ENCODE measurements around the gene SHISAL1.
"Not testable (repeated sequence)": the region's sequence is repeated elsewhere in the genome, so short reads cannot be mapped to it uniquely, and the experiment has no call there.

Gene SHISAL1

DNA sequence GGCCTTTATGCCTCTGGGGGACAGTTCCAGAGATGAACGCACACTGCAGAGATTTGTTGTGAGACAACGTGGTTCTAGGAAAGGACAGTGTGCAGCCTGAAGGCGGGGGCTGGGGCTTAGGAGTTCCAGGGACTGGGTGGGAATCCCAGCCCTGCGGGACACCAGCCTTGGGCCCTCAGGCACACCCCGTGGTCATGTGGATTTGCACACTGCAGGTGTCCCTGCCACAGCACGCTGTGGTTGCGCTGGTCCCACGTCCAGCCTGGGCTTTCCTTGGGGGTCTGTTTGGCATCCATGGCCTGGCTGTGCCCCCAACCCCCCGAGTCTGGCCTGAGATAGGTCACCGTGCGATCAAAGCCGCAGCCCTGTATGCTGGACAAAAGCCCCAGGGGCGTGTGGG lies 7.3 kb downstream of the SHISAL1 start:
- Histone ChIP-seq H3K4me1 (ENCODE audit: control insufficient read depth in 1 of 2, insufficient read depth in 2 of 2, low read length in 2 of 2) (peaks cover 0 to 4% of the 10 kb centered on the region in 2 donors), H3K27ac (ENCODE audit: low read depth, low read length) (no peak overlapping the region), H3K27me3 (ENCODE audit: control insufficient read depth in 1 of 2, insufficient read depth in 2 of 2, low read length in 2 of 2) (no peaks in the 10 kb centered on the region)

DNA sequence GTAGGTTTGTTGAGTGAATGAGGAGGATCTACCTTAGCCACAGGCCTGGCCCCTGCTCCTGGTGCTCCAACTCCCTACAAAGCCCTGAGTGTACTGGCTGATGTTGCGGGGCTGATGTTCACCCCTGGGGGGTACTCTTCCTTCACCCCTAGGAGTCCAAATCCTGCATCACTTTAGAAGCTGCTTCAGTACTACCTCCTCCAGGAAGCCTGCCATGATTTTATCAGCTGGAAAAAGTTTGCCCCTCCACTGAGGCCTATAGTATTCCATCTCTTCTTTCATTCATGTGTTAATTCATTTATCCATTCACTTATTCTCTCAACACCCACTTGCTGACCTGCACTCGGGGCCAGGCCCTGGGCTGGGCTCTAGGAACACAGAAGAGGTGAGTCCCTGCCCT lies 7.8 kb downstream of the SHISAL1 start:
- Histone ChIP-seq H3K27ac (ENCODE audit: low read depth, low read length) (no peak overlapping the region), H3K27me3 (ENCODE audit: control insufficient read depth in 1 of 2, insufficient read depth in 2 of 2, low read length in 2 of 2) (no peaks in the 10 kb centered on the region), H3K4me1 (ENCODE audit: control insufficient read depth in 1 of 2, insufficient read depth in 2 of 2, low read length in 2 of 2) (peaks cover 0 to 2% of the 10 kb centered on the region in 2 donors)

More for the DNA sequence above, 7.3 kb downstream of the SHISAL1 start:
- Histone ChIP-seq H3K9me3 (ENCODE audit: control insufficient read depth in 1 of 2, low read length in 2 of 2) (no peaks in the 10 kb centered on the region), H3K36me3 (ENCODE audit: control insufficient read depth in 1 of 2, insufficient read depth in 2 of 2, low read length in 2 of 2) (no peaks in the 10 kb centered on the region), H3K9ac (ENCODE audit: low read depth in 1 of 2, low read length in 2 of 2) (no peak overlapping the region), H3K4me3 (ENCODE audit: low read depth in 1 of 2, low read length in 2 of 2) (no peak overlapping the region)

DNA sequence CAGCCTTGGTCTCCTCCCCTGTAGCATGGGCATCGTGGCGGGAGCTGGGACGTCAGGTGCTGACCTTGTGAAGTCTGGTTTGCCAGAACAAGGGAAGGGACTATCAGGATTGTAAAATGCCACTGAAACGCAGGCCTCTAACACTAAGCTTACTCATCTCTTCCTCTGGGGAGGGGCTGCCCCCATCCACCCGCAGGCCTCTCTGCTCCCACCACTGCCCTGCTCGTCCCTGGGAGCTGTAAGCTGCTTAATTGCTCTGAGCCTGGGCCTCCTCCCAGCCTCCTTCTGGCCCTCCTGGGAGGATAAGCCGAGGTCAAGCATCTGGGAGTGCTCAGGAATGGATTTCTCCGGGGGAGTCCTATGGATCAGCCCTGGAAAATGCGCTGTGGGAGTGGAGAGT lies 8.4 kb downstream of the SHISAL1 start:
- Histone ChIP-seq H3K9ac (ENCODE audit: low read depth in 1 of 2, low read length in 2 of 2) (no peak overlapping the region), H3K27me3 (ENCODE audit: control insufficient read depth in 1 of 2, insufficient read depth in 2 of 2, low read length in 2 of 2) (no peaks in the 10 kb centered on the region), H3K4me1 (ENCODE audit: control insufficient read depth in 1 of 2, insufficient read depth in 2 of 2, low read length in 2 of 2) (no peaks in the 10 kb centered on the region), H3K9me3 (ENCODE audit: control insufficient read depth in 1 of 2, low read length in 2 of 2) (no peaks in the 10 kb centered on the region), H3K4me3 (ENCODE audit: low read depth in 1 of 2, low read length in 2 of 2) (no peak overlapping the region), H3K36me3 (ENCODE audit: control insufficient read depth in 1 of 2, insufficient read depth in 2 of 2, low read length in 2 of 2) (no peaks in the 10 kb centered on the region), H3K27ac (ENCODE audit: low read depth, low read length) (no peak overlapping the region)

More for the DNA sequence above, 7.8 kb downstream of the SHISAL1 start:
- H3K4me3 ChIP-seq (ENCODE audit: low read depth in 1 of 2, low read length in 2 of 2), result no peak overlapping the region
- H3K36me3 ChIP-seq (ENCODE audit: control insufficient read depth in 1 of 2, insufficient read depth in 2 of 2, low read length in 2 of 2), result no peaks in the 10 kb centered on the region
- H3K9ac ChIP-seq (ENCODE audit: low read depth in 1 of 2, low read length in 2 of 2), result no peak overlapping the region
- no peaks in the 10 kb centered on the region for H3K9me3 ChIP-seq (ENCODE audit: control insufficient read depth in 1 of 2, low read length in 2 of 2)

DNA sequence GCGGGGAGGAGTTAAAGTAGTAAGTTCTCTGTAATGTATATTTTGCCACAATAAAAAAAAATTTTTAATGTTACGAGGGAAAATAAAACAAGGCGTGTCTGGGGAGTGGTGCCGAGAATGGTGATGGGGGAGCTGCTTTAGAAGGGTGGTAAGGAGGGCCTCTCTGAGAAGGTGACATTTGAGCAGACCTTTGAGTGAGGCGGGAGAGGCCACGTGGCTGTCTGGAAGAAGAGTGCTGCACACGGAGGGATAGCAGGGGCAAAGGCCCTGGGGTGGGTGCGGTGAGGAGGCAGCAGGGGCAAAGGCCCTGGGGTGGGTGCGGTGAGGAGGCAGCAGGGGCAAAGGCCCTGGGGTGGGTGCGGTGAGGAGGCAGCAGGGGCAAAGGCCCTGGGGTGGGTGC lies 10.4 kb downstream of the SHISAL1 start:
- not testable (repeated sequence) for H3K4me3 ChIP-seq (ENCODE audit: low read depth in 1 of 2, low read length in 2 of 2); H3K27me3 ChIP-seq (ENCODE audit: control insufficient read depth in 1 of 2, insufficient read depth in 2 of 2, low read length in 2 of 2); H3K4me1 ChIP-seq (ENCODE audit: control insufficient read depth in 1 of 2, insufficient read depth in 2 of 2, low read length in 2 of 2); H3K27ac ChIP-seq (ENCODE audit: low read depth, low read length); H3K9me3 ChIP-seq (ENCODE audit: control insufficient read depth in 1 of 2, low read length in 2 of 2); H3K36me3 ChIP-seq (ENCODE audit: control insufficient read depth in 1 of 2, insufficient read depth in 2 of 2, low read length in 2 of 2); H3K9ac ChIP-seq (ENCODE audit: low read depth in 1 of 2, low read length in 2 of 2)

DNA sequence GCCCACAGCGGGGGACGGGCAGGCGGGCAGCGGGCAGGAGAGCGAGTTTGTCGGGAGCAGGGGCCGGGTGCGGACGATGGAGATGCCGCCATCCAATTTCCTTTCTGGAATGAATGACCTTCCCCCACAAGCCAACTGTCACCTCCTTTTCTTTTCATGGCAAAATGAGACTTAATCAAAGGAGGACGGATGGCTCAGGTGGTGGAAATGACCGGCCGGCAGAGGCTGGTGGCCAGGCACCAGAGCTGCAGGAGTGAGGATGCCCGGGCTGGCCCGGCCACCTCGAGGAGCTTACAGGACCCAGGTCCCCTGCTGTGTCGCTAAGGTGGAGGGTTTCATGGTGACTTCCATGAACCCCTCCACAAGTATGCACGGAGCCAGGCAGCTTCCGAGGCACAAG lies 11.7 kb downstream of the SHISAL1 start:
- Histone ChIP-seq H3K27ac (ENCODE audit: low read depth, low read length) (no peak overlapping the region), H3K9ac (ENCODE audit: low read depth in 1 of 2, low read length in 2 of 2) (no peak overlapping the region), H3K4me3 (ENCODE audit: low read depth in 1 of 2, low read length in 2 of 2) (no peak overlapping the region), H3K27me3 (ENCODE audit: control insufficient read depth in 1 of 2, insufficient read depth in 2 of 2, low read length in 2 of 2) (no peaks in the 10 kb centered on the region), H3K4me1 (ENCODE audit: control insufficient read depth in 1 of 2, insufficient read depth in 2 of 2, low read length in 2 of 2) (no peaks in the 10 kb centered on the region), H3K36me3 (ENCODE audit: control insufficient read depth in 1 of 2, insufficient read depth in 2 of 2, low read length in 2 of 2) (no peaks in the 10 kb centered on the region), H3K9me3 (ENCODE audit: control insufficient read depth in 1 of 2, low read length in 2 of 2) (no peaks in the 10 kb centered on the region)

DNA sequence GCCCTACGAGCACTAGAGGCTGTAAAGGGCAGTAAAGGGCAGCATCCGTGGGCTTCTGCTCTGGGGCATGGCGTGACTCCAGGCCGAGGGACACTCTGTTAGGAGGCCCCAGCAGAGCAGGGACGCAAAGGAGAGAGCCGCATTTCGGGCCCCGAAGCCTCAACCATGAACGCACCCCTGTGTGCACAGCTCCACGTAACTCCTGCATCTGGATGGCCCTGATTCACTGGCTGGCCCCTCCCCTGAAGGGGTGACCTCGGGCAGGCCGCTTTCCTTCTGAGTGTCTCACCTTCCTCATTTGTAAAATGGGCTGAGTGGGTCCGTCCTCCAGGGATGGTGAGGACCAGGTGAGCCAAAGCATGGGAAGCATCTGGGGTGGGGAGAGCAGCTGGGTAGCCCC lies 13.6 kb downstream of the SHISAL1 start:
- H3K9ac ChIP-seq (ENCODE audit: low read depth in 1 of 2, low read length in 2 of 2), result no peak overlapping the region
- no peaks in the 10 kb centered on the region for H3K27me3 ChIP-seq (ENCODE audit: control insufficient read depth in 1 of 2, insufficient read depth in 2 of 2, low read length in 2 of 2)
- H3K27ac ChIP-seq (ENCODE audit: low read depth, low read length), result no peak overlapping the region
- no peaks in the 10 kb centered on the region for H3K9me3 ChIP-seq (ENCODE audit: control insufficient read depth in 1 of 2, low read length in 2 of 2)
- no peaks in the 10 kb centered on the region for H3K36me3 ChIP-seq (ENCODE audit: control insufficient read depth in 1 of 2, insufficient read depth in 2 of 2, low read length in 2 of 2)
- no peaks in the 10 kb centered on the region for H3K4me1 ChIP-seq (ENCODE audit: control insufficient read depth in 1 of 2, insufficient read depth in 2 of 2, low read length in 2 of 2)
- no peak overlapping the region for H3K4me3 ChIP-seq (ENCODE audit: low read depth in 1 of 2, low read length in 2 of 2)

DNA sequence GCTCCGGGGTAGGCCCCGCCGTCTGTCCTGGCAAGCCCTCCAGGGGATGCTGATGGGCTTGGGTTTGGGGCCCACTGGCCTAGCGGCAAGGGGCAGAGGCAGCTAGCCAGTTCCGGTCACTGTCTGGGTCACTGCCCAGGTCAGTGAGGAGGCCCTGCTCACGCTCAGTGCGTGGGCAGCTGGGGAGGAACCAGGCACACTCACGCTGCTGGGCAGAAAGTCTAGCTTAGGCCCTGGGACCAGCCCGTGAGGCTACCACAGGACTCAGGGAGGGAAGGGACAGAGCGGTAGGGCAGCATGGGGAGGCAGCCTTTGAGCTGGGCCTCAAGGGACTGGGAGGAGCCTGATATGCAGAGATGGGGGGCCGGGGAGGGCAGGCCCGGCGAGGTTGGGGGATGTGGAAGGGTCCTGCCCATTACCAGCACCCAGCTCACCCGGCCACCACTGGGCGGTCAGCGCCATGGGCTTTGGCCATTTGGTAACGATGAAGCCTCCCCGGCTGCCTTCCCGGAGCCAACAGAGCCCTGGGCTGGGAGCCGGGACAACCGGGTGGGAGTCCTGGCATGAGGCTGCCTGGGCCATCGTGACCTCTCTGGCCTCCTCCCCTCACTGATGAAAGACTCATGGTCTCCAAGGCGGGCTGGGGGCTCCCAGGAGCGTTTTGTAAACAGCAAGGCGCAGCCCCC lies 14.2 kb downstream of the SHISAL1 start:
- no peak overlapping the region for H3K4me3 ChIP-seq (ENCODE audit: low read depth in 1 of 2, low read length in 2 of 2)
- H3K9ac ChIP-seq (ENCODE audit: low read depth in 1 of 2, low read length in 2 of 2), result no peak overlapping the region
- H3K36me3 ChIP-seq (ENCODE audit: control insufficient read depth in 1 of 2, insufficient read depth in 2 of 2, low read length in 2 of 2), result no peaks in the 10 kb centered on the region
- H3K9me3 ChIP-seq (ENCODE audit: control insufficient read depth in 1 of 2, low read length in 2 of 2), result no peaks in the 10 kb centered on the region
- H3K27me3 ChIP-seq (ENCODE audit: control insufficient read depth in 1 of 2, insufficient read depth in 2 of 2, low read length in 2 of 2), result no peaks in the 10 kb centered on the region
- no peak overlapping the region for H3K27ac ChIP-seq (ENCODE audit: low read depth, low read length)
- no peaks in the 10 kb centered on the region for H3K4me1 ChIP-seq (ENCODE audit: control insufficient read depth in 1 of 2, insufficient read depth in 2 of 2, low read length in 2 of 2)

DNA sequence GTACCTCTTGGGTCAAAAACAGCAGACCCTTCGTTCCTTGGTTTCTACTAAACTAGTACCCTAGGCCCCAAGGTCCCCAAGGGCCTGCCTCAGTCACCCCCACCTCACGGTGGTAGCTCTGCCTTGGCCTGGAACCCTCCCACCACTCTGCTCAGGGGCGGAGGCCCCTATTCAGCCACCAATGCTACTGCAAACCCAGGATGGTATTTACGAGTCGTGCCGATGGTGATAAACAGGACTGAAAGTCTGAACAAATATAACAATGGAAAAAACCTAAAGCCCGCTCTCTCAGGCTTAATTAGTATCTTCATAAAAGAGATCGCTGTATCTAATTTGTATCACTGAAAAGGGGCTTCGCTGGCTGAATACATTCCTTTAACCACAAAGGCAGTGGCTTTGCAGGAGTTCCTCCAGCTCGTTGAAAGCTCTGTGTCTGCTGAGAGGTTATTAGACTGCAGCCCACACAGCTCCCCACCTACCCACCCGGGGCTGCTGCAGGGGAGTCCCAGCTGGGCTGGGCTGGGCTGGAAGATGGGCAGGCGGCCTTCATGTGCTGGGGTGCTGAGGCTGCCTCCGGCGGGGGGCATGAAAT lies 15.2 kb downstream of the SHISAL1 start:
- Histone ChIP-seq H3K36me3 (ENCODE audit: control insufficient read depth in 1 of 2, insufficient read depth in 2 of 2, low read length in 2 of 2) (no peaks in the 10 kb centered on the region), H3K4me3 (ENCODE audit: low read depth in 1 of 2, low read length in 2 of 2) (no peak overlapping the region), H3K27me3 (ENCODE audit: control insufficient read depth in 1 of 2, insufficient read depth in 2 of 2, low read length in 2 of 2) (no peaks in the 10 kb centered on the region), H3K9me3 (ENCODE audit: control insufficient read depth in 1 of 2, low read length in 2 of 2) (no peaks in the 10 kb centered on the region), H3K27ac (ENCODE audit: low read depth, low read length) (no peak overlapping the region), H3K9ac (ENCODE audit: low read depth in 1 of 2, low read length in 2 of 2) (no peak overlapping the region), H3K4me1 (ENCODE audit: control insufficient read depth in 1 of 2, insufficient read depth in 2 of 2, low read length in 2 of 2) (no peaks in the 10 kb centered on the region)

DNA sequence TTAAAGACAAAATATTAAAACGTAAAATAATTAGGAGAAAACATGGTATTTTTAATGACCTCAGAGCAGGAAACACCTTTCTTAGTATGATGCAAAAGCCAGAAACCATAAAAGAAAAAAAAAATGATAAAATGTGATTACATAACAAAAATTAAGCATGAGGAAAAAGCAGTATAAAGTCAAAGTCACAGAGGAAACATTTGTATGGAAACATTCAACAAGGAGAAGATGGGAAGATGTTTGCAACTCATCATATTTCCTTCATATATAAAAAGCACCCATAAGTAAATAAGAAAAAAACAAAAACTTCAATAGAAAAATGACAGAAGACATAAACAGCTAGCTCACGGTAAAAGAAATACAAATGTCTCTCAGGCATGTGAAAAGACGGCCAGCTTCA lies 17.3 kb downstream of the SHISAL1 start:
- Histone ChIP-seq H3K9me3 (ENCODE audit: control insufficient read depth in 1 of 2, low read length in 2 of 2) (no peaks in the 10 kb centered on the region), H3K4me1 (ENCODE audit: control insufficient read depth in 1 of 2, insufficient read depth in 2 of 2, low read length in 2 of 2) (peaks cover 0 to 2% of the 10 kb centered on the region in 2 donors), H3K9ac (ENCODE audit: low read depth in 1 of 2, low read length in 2 of 2) (no peak overlapping the region), H3K36me3 (ENCODE audit: control insufficient read depth in 1 of 2, insufficient read depth in 2 of 2, low read length in 2 of 2) (no peaks in the 10 kb centered on the region), H3K27me3 (ENCODE audit: control insufficient read depth in 1 of 2, insufficient read depth in 2 of 2, low read length in 2 of 2) (no peaks in the 10 kb centered on the region), H3K4me3 (ENCODE audit: low read depth in 1 of 2, low read length in 2 of 2) (no peak overlapping the region), H3K27ac (ENCODE audit: low read depth, low read length) (no peak overlapping the region)

DNA sequence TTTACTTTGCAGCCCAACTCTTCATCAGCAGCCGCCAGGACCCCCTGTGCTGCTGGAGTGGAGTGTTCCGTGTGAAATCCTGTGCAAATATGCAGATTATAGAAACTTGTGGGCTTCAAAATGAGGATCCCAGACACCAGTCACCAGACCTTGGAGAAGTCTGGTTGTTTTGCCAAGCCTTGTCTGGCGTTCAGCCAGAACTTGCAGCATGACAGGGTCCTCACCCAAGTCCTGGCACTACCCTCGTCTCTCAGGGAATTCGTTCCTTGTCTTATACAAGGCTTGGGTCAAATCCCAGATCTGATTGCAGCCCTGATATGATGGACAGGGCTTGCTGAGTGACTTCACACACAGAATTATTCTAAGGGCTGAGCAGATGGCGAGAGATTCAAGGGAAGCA lies 18.9 kb downstream of the SHISAL1 start:
- Histone ChIP-seq H3K4me3 (ENCODE audit: low read depth in 1 of 2, low read length in 2 of 2) (no peak overlapping the region), H3K9ac (ENCODE audit: low read depth in 1 of 2, low read length in 2 of 2) (no peak overlapping the region), H3K4me1 (ENCODE audit: control insufficient read depth in 1 of 2, insufficient read depth in 2 of 2, low read length in 2 of 2) (peaks cover 0 to 2% of the 10 kb centered on the region in 2 donors), H3K36me3 (ENCODE audit: control insufficient read depth in 1 of 2, insufficient read depth in 2 of 2, low read length in 2 of 2) (no peaks in the 10 kb centered on the region), H3K9me3 (ENCODE audit: control insufficient read depth in 1 of 2, low read length in 2 of 2) (no peaks in the 10 kb centered on the region), H3K27me3 (ENCODE audit: control insufficient read depth in 1 of 2, insufficient read depth in 2 of 2, low read length in 2 of 2) (no peaks in the 10 kb centered on the region), H3K27ac (ENCODE audit: low read depth, low read length) (no peak overlapping the region)

Data from duodenal mucosa (tissue), 2 donors.